Liver (tissue), 9 donors: ENCODE results near the gene TUBGCP2. TPM values are rescaled to one million over a fixed set of nuclear protein-coding genes. Genes with fewer than 3 reads are reported as not detected.

Source experiments
- DNase-seq: peaks from one replicate; pipeline ENCODE4 v3.0.0-alpha.2; 2017; ENCODE audit warnings: low spot score
- H3K27ac ChIP-seq, 2 donors: one replicate each; pipeline ENCODE4 v1.7.0; 2013; ENCODE audit warnings: inconsistent platforms in 2 of 2, low read length in 2 of 2, control low read depth in 1 of 2, low read depth in 1 of 2, mild to moderate bottlenecking in 1 of 2
- H3K27me3 ChIP-seq, 4 donors: one replicate each; pipeline versions ENCODE4 v1.6.1 to v1.7.0; 2013; ENCODE audit warnings: low read length in 3 of 4, inconsistent platforms in 1 of 4, mild to moderate bottlenecking in 1 of 4, moderate library complexity in 1 of 4; ENCODE audit not compliant: control insufficient read depth in 4 of 4, insufficient read depth in 4 of 4
- H3K36me3 ChIP-seq, 4 donors: one replicate each; pipeline versions ENCODE4 v1.6.1 to v1.7.0; 2013; ENCODE audit warnings: low read length in 3 of 4, mild to moderate bottlenecking in 3 of 4, low read depth in 1 of 4, moderate library complexity in 1 of 4; ENCODE audit not compliant: control insufficient read depth in 4 of 4, insufficient read depth in 3 of 4
- H3K4me1 ChIP-seq, 4 donors: one replicate each; pipeline versions ENCODE4 v1.6.1 to v1.7.0; 2013; ENCODE audit warnings: low read length in 3 of 4, mild to moderate bottlenecking in 3 of 4, moderate library complexity in 1 of 4; ENCODE audit not compliant: control insufficient read depth in 4 of 4, insufficient read depth in 4 of 4
- H3K4me3 ChIP-seq, 3 donors: one replicate each; pipeline versions ENCODE4 v1.6.1 to v1.7.0; 2013; ENCODE audit warnings: low read length in 3 of 3, control low read depth in 1 of 3, low read depth in 1 of 3, mild to moderate bottlenecking in 1 of 3
- H3K9ac ChIP-seq, 2 donors: one replicate each; pipeline ENCODE4 v1.7.0; 2013; ENCODE audit warnings: low read length in 2 of 2, mild to moderate bottlenecking in 2 of 2, moderate library complexity in 2 of 2, control low read depth in 1 of 2, low read depth in 1 of 2
- H3K9me3 ChIP-seq, 4 donors: one replicate each; pipeline versions ENCODE4 v1.6.1 to v1.7.0; 2013; ENCODE audit warnings: low read length in 3 of 4; ENCODE audit not compliant: control insufficient read depth in 4 of 4
- ATF3 ChIP-seq: IDR thresholded peaks from 2 replicates; pipeline ENCODE4 v1.6.1; 2016; ENCODE audit warnings: antibody characterized with exemption
- CTCF ChIP-seq: fragments of 150-350 bp; IDR thresholded peaks from 2 replicates; pipeline ENCODE4 v1.5.1; 2017; ENCODE audit warnings: improper control_type of control experiment, low read depth, low read length; ENCODE audit not compliant: missing input control
- EGR1 ChIP-seq, 2 donors: IDR thresholded peaks; 2 replicates each; pipeline ENCODE4 v1.6.1; 2016 to 2018; ENCODE audit warnings: antibody characterized with exemption in 2 of 2, low read depth in 2 of 2
- FOXA1 ChIP-seq: IDR thresholded peaks from 2 replicates; pipeline ENCODE4 v1.6.1; 2016; ENCODE audit warnings: antibody characterized with exemption
- FOXA2 ChIP-seq: IDR thresholded peaks from 2 replicates; pipeline ENCODE4 v1.6.1; 2016; ENCODE audit warnings: antibody characterized with exemption
- GABPA ChIP-seq, 2 donors: IDR thresholded peaks in 1 of 2; conservative IDR thresholded peaks in 1 of 2; 2 replicates each; pipeline ENCODE4 v1.6.1; 2016; ENCODE audit warnings: antibody characterized with exemption in 2 of 2, mild to moderate bottlenecking in 1 of 2, moderate library complexity in 1 of 2
- HNF4A ChIP-seq, 2 donors: conservative IDR thresholded peaks; 2 replicates each; pipeline ENCODE4 v1.6.1; 2016; ENCODE audit warnings: antibody characterized with exemption in 2 of 2, mild to moderate bottlenecking in 2 of 2
- HNF4G ChIP-seq: IDR thresholded peaks from 2 replicates; pipeline ENCODE4 v1.6.1; 2016; ENCODE audit warnings: antibody characterized with exemption
- JUND ChIP-seq, 2 donors: IDR thresholded peaks; 2 replicates each; pipeline ENCODE4 v1.6.1; 2016; ENCODE audit warnings: antibody characterized with exemption in 2 of 2
- MAX ChIP-seq: IDR thresholded peaks from 2 replicates; pipeline ENCODE4 v1.6.1; 2016; ENCODE audit warnings: antibody characterized with exemption
- NR2F2 ChIP-seq: IDR thresholded peaks from 2 replicates; pipeline ENCODE4 v1.6.1; 2016; ENCODE audit warnings: antibody characterized with exemption
- RAD21 ChIP-seq, 2 donors: IDR thresholded peaks; 2 replicates each; pipeline ENCODE4 v1.6.1; 2016; ENCODE audit warnings: antibody characterized with exemption in 2 of 2, mild to moderate bottlenecking in 2 of 2
- REST ChIP-seq: IDR thresholded peaks from 2 replicates; pipeline ENCODE4 v1.6.1; 2016; ENCODE audit warnings: antibody characterized with exemption, mild to moderate bottlenecking
- RXRA ChIP-seq, 2 donors: IDR thresholded peaks; 2 replicates each; pipeline ENCODE4 v1.6.1; 2017 to 2018; ENCODE audit warnings: antibody characterized with exemption in 2 of 2, mild to moderate bottlenecking in 1 of 2
- SP1 ChIP-seq: IDR thresholded peaks from 2 replicates; pipeline ENCODE4 v1.6.1; 2018; ENCODE audit warnings: antibody characterized with exemption, mild to moderate bottlenecking
- TAF1 ChIP-seq: conservative IDR thresholded peaks from 2 replicates; pipeline ENCODE4 v1.6.1; 2016; ENCODE audit warnings: antibody characterized with exemption, mild to moderate bottlenecking
- YY1 ChIP-seq: IDR thresholded peaks from 2 replicates; pipeline ENCODE4 v1.6.1; 2016; ENCODE audit warnings: antibody characterized with exemption, mild to moderate bottlenecking
- ZBTB33 ChIP-seq: IDR thresholded peaks from 2 replicates; pipeline ENCODE4 v1.6.1; 2016; ENCODE audit warnings: antibody characterized with exemption
- WGBS: extraction: QIAGEN DNeasy Blood & Tissue Kit; methylation state at CpG from one replicate; pipeline ENCODE4 v1.1.7; 2013; 5-methylcytosine and 5-hydroxymethylcytosine counted together
- polyA plus RNA-seq, 2 donors: library from polyadenylated mRNA; stranded (reverse) in 1 of 2; unstranded in 1 of 2; fragments of 200-250 nt in 1 of 2; fragments of >200 nt in 1 of 2; fragmentation: Nextera tagmentation in 1 of 2; extraction: Ambion mirVana in 1 of 2; gene quantifications; one replicate each; pipeline versions ENCODE4 v1.2.1 to v1.2.3, GENCODE V29; 2013 to 2015
- total RNA-seq, 2 donors: library from RNA; depleted of rRNA; stranded (reverse); fragments of >200 nt; gene quantifications; one replicate each; pipeline ENCODE4 v1.2.3, GENCODE V29; 2014
- donor health status: healthy.
- donor health status: healthy.
- donor health status: healthy.
- donor health status: healthy.
- donor health status: healthy.

Gene TUBGCP2
- total and polyA plus RNA-seq, 4 donors: 18.8 to 32.4 (median 27.6) TPM

GRCh38 chr10:133235932-133236331, 72.7 kb downstream of the TUBGCP2 start:
- Histone ChIP-seq H3K9me3 (no peaks in the 10 kb centered on the region), H3K36me3 (no peaks in the 10 kb centered on the region), H3K4me1 (peaks cover 4 to 17% (median 11%) of the 10 kb centered on the region in 4 donors), H3K27ac (no peak overlapping the region), H3K27me3 (peaks cover 0 to 33% (median 0%) of the 10 kb centered on the region in 4 donors), H3K9ac (no peak overlapping the region), H3K4me3 (peak overlapping the region in 1 of 3 donors; percentile 16)
- WGBS: 3% methylated on average over 18 of the region's 18 CpGs
- TF ChIP-seq RAD21 (IDR thresholded peaks at IDR 0.05) (no peak), TAF1 (no peak), SP1 (no peak), FOXA1 (no peak), YY1 (no peak), NR2F2 (no peak), JUND (IDR thresholded peaks at IDR 0.05) (no peak), EGR1 (IDR thresholded peaks at IDR 0.05; ENCODE audit: low read depth in 2 of 2) (no peak), ATF3 (no peak), FOXA2 (no peak), REST (no peak), CTCF (no peak), RXRA (IDR thresholded peaks at IDR 0.05) (no peak), GABPA (IDR thresholded peaks at IDR 0.05 in 1 of 2, conservative IDR thresholded peaks at IDR 0.05 in 1 of 2) (no peak), HNF4G (no peak), ZBTB33 (no peak), MAX (no peak), HNF4A (conservative IDR thresholded peaks at IDR 0.05) (no peak)
- no peak for DNase-seq
